Mammary epithelial cell (primary cell): ENCODE measurements around the gene GHRHR.

Experiments
- CTCF ChIP-seq, 2 donors: IDR thresholded peaks in 1 of 2; conservative IDR thresholded peaks in 1 of 2; 2 replicates each; pipeline ENCODE4 v1.5.1; 2011 to 2012; ENCODE audit warnings: inconsistent platforms in 2 of 2, low read length in 2 of 2, mild to moderate bottlenecking in 2 of 2, control low read depth in 1 of 2, low read depth in 1 of 2; ENCODE audit not compliant: insufficient read depth in 1 of 2; ENCODE audit errors: extremely low read depth in 1 of 2
- EZH2 ChIP-seq: IDR thresholded peaks from 2 replicates; pipeline ENCODE4 v1.6.1; 2012; ENCODE audit warnings: low read length, inconsistent platforms, borderline replicate concordance

- TF ChIP-seq CTCF (conservative IDR thresholded peaks at IDR 0.05 in 1 of 2, IDR thresholded peaks at IDR 0.05 in 1 of 2; ENCODE audit: extremely low read depth in 1 of 2, insufficient read depth in 1 of 2, low read depth in 1 of 2, low read length in 2 of 2) (no peak), EZH2 (no peak)
These were observed 47.0 kb upstream of the GHRHR start for GRCh38 chr7:30916767-30917166.
